Thyroid gland (tissue), 4 donors: ENCODE data around the gene RNF144A.

Experiments used
- POLR2A ChIP-seq, 2 donors: fragments of 450-650 bp; IDR thresholded peaks; one replicate each; pipeline ENCODE4 v1.6.1; 2017; ENCODE audit warnings: antibody characterized with exemption in 2 of 2, mild to moderate bottlenecking in 2 of 2, moderate library complexity in 1 of 2
- TF ChIP-seq, protein P1 (sequence below), 6 experiments: fragments of 200-600 bp in 3 of 6; fragments of 450-650 bp in 3 of 6; sonication (generic) in 3 of 6; IDR thresholded peaks; one replicate each; pipeline ENCODE4 v1.5.1; 2016 to 2019; ENCODE audit warnings: antibody characterized with exemption in 6 of 6, mild to moderate bottlenecking in 2 of 6, inconsistent platforms in 1 of 6, moderate library complexity in 1 of 6

DNA sequence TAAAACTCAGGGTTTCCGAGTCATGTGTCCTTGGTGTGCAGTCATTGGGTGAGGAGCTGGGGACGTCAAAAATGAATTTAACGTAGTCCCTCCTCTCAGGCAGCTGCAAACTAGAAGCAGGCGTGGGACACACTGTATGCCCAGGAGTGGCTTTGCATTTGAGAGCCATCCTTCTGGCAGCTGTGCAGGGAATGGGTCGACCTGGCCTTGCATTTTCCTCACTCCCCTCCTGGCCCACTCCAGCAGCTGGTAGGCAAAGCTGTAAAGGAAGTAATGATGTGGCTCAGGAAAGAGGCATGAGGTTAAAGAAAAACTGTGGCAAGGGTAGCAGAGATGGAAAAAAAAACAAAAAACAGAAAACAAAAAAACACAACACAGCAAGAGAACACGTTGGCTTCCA lies 46.5 kb downstream of the RNF144A start:
- TF ChIP-seq, protein P1, sequence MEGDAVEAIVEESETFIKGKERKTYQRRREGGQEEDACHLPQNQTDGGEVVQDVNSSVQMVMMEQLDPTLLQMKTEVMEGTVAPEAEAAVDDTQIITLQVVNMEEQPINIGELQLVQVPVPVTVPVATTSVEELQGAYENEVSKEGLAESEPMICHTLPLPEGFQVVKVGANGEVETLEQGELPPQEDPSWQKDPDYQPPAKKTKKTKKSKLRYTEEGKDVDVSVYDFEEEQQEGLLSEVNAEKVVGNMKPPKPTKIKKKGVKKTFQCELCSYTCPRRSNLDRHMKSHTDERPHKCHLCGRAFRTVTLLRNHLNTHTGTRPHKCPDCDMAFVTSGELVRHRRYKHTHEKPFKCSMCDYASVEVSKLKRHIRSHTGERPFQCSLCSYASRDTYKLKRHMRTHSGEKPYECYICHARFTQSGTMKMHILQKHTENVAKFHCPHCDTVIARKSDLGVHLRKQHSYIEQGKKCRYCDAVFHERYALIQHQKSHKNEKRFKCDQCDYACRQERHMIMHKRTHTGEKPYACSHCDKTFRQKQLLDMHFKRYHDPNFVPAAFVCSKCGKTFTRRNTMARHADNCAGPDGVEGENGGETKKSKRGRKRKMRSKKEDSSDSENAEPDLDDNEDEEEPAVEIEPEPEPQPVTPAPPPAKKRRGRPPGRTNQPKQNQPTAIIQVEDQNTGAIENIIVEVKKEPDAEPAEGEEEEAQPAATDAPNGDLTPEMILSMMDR (IDR thresholded peaks at IDR 0.05), result no peak
- no peak for TF ChIP-seq POLR2A (IDR thresholded peaks at IDR 0.05)
